K562 (cell line): Measurements from ENCODE around the gene UBXN10. TPM values are rescaled to one million over a fixed set of nuclear protein-coding genes. Genes with fewer than 3 reads are reported as not detected.
A peak's percentile ranks its signal among the peaks of the same experiment; 100 is the strongest.

Experiments used
- ATAC-seq: fragments of 200-7000 bp; cut with Tn5 transposase; 3 replicates; pipeline ENCODE4 v1.9.1; 2020; ENCODE audit warnings: moderate library complexity
- BruUV-seq: library from RNA; stranded (reverse); fragments of 400-500 nt; replicated peaks from 2 replicates; lab custom pipeline; 2021; lab: Mats Ljungman, UMichigan
- CTCF ChIA-PET: fragments of 300-600 bp; formaldehyde crosslinking; extraction: SDS; loops from one replicate; lab custom pipeline; 2021; ENCODE audit warnings: low intra/inter-chr PET ratio; lab: Yijun Ruan, JAX
- POLR2A ChIA-PET: fragments of 300-600, 350-650 bp; sonication (Branson Sonifier 250); formaldehyde crosslinking; extraction: SDS; loops from one replicate; lab custom pipeline; 2021; ENCODE audit warnings: antibody characterized with exemption, inconsistent platforms; lab: Yijun Ruan, JAX
- DNase-seq, 4 experiments: peaks; one replicate each; pipeline versions ENCODE4 v3.0.0 to v3.0.0-alpha.2; 2011 to 2018; ENCODE audit warnings: low spot score in 3 of 4, mixed read lengths in 3 of 4; ENCODE audit errors: extremely low read depth in 1 of 4
- FAIRE-seq: peaks from 2 replicates; lab custom pipeline; 2011; peaks lifted over from hg19 to GRCh38; lab: Jason Lieb, UNC
- H2AFZ ChIP-seq: 2 replicates; pipeline ENCODE4 v1.6.0; 2011; ENCODE audit warnings: low read depth, low read length, control low read depth, inconsistent platforms
- H3K27ac ChIP-seq: fragments of 200-600 bp; 3 replicates; pipeline ENCODE4 v1.8.0; 2011; ENCODE audit warnings: low read depth, mild to moderate bottlenecking, control low read depth, inconsistent platforms, low read length, moderate library complexity, mixed read lengths; ENCODE audit errors: extremely low read depth
- H3K27me3 ChIP-seq, 2 experiments: fragments of 300-600 bp in 1 of 2; 2 replicates in 1 of 2; 3 replicates in 1 of 2; pipeline versions ENCODE4 v1.6.0 to v1.8.0; 2011; ENCODE audit warnings: inconsistent platforms in 2 of 2, low read length in 2 of 2, mild to moderate bottlenecking in 1 of 2, mixed read lengths in 1 of 2, moderate library complexity in 1 of 2; ENCODE audit not compliant: control insufficient read depth in 2 of 2, insufficient read depth in 2 of 2
- H3K36me3 ChIP-seq: fragments of 300-600 bp; 3 replicates; pipeline ENCODE4 v1.8.0; 2011; ENCODE audit warnings: mild to moderate bottlenecking, low read length, inconsistent platforms; ENCODE audit not compliant: control insufficient read depth, insufficient read depth
- H3K4me1 ChIP-seq, 2 experiments: fragments of 200-600 bp in 1 of 2; replicated peaks in 1 of 2; 2 replicates in 1 of 2; 3 replicates in 1 of 2; pipeline versions ENCODE4 v1.5.1 to v1.8.0; 2011; ENCODE audit warnings: inconsistent platforms in 2 of 2, low read length in 2 of 2, mild to moderate bottlenecking in 1 of 2, mixed read lengths in 1 of 2, moderate library complexity in 1 of 2; ENCODE audit not compliant: control insufficient read depth in 2 of 2, insufficient read depth in 2 of 2
- H3K4me2 ChIP-seq: 2 replicates; pipeline ENCODE4 v1.6.1; 2011; ENCODE audit warnings: low read length, control low read depth, inconsistent platforms, mixed read lengths; ENCODE audit not compliant: insufficient read depth
- H3K4me3 ChIP-seq: fragments of 200-600 bp; sonication (generic), shearing (Covaris generic); 2 replicates; pipeline ENCODE4 v1.5.1; 2016; ENCODE audit warnings: control low read depth, inconsistent platforms
- H3K79me2 ChIP-seq: fragments of 200-600 bp; 3 replicates; pipeline ENCODE4 v1.8.0; 2011; ENCODE audit warnings: low read length, inconsistent platforms; ENCODE audit not compliant: control insufficient read depth, insufficient read depth
- H3K9ac ChIP-seq, 2 experiments: 2 replicates each; pipeline versions ENCODE4 v1.6.0 to v1.6.1; 2011; ENCODE audit warnings: low read depth in 2 of 2, low read length in 2 of 2, control low read depth in 1 of 2, inconsistent platforms in 1 of 2, mild to moderate bottlenecking in 1 of 2, mixed read lengths in 1 of 2; ENCODE audit not compliant: insufficient read depth in 1 of 2
- H3K9me1 ChIP-seq: one replicate; pipeline ENCODE4 v1.6.0; 2011; ENCODE audit warnings: inconsistent platforms, mild to moderate bottlenecking, low read length, moderate library complexity; ENCODE audit not compliant: control insufficient read depth, insufficient read depth
- H3K9me3 ChIP-seq: replicated peaks from 2 replicates; pipeline ENCODE4 v1.5.1; 2011; ENCODE audit warnings: low read depth, low read length, inconsistent platforms; ENCODE audit not compliant: control insufficient read depth, insufficient read depth
- H4K20me1 ChIP-seq: replicated peaks from 2 replicates; pipeline ENCODE4 v1.6.1; 2011; ENCODE audit warnings: low read length, inconsistent platforms, mixed read lengths; ENCODE audit not compliant: control insufficient read depth, insufficient read depth
- CC2D1A ChIP-seq: fragments of 450-650 bp; IDR thresholded peaks from 2 replicates; pipeline ENCODE4 v1.6.1; 2017; ENCODE audit warnings: mild to moderate bottlenecking
- CHD1 ChIP-seq: fragments of 200-600 bp; sonication (generic); IDR thresholded peaks from one replicate; pipeline ENCODE4 v1.6.1; 2012; ENCODE audit warnings: mild to moderate bottlenecking, moderate library complexity, low read length, inconsistent platforms
- HLTF ChIP-seq: fragments of 450-650 bp; IDR thresholded peaks from 2 replicates; pipeline ENCODE4 v1.6.1; 2016
- MCM2 ChIP-seq: fragments of 450-650 bp; IDR thresholded peaks from 2 replicates; pipeline ENCODE4 v1.6.1; 2017; ENCODE audit warnings: low read depth, mild to moderate bottlenecking
- MYNN ChIP-seq, 2 experiments: sonication (generic); formaldehyde crosslinking in 1 of 2; IDR thresholded peaks; 2 replicates each; pipeline versions ENCODE4 v1.5.0 to v1.6.1; 2016 to 2020; ENCODE audit warnings: antibody characterized with exemption in 1 of 2, missing genetic modification reagents in 1 of 2
- NEUROD1 ChIP-seq: fragments of 150-350 bp; IDR thresholded peaks from 2 replicates; pipeline ENCODE4 v1.6.1; 2014; ENCODE audit warnings: borderline replicate concordance, low read length, low read depth; ENCODE audit not compliant: partially characterized antibody
- SRSF9 ChIP-seq: fragments of 200-400 bp; formaldehyde crosslinking; IDR thresholded peaks from 2 replicates; pipeline ENCODE4 v1.6.1; 2017; ENCODE audit warnings: low read depth, low read length, borderline replicate concordance
- TCFL5 ChIP-seq: fragments of 250-450 bp; sonication (Bioruptor Pico); conservative IDR thresholded peaks from 2 replicates; pipeline ENCODE4 v1.6.1; 2021; ENCODE audit warnings: mild to moderate bottlenecking, moderate library complexity, matching md5 sums
- THRAP3 ChIP-seq: fragments of 450-650 bp; IDR thresholded peaks from 2 replicates; pipeline ENCODE4 v1.6.1; 2016; ENCODE audit warnings: mild to moderate bottlenecking, inconsistent platforms, borderline replicate concordance
- ZKSCAN1 ChIP-seq: fragments of 150-350 bp; IDR thresholded peaks from 2 replicates; pipeline ENCODE4 v1.6.1; 2016; ENCODE audit warnings: low read depth, low read length
- ZNF232 ChIP-seq: sonication (generic); formaldehyde crosslinking; IDR thresholded peaks from 2 replicates; pipeline ENCODE4 v1.8.0; 2022; ENCODE audit warnings: mild to moderate bottlenecking, missing genetic modification reagents
- ZNF589 ChIP-seq: fragments of 200-800 bp; sonication (Bioruptor generic); IDR thresholded peaks from 2 replicates; pipeline ENCODE4 v1.6.1; 2016; ENCODE audit warnings: low read depth, missing genetic modification characterization, missing compliant biosample characterization
- WGBS: fragments of 100-300 bp; shearing (Covaris generic); methylation state at CpG from one replicate; pipeline ENCODE4 v1.1.6; 2016; ENCODE audit warnings: low coverage, mixed read lengths; ENCODE audit not compliant: insufficient coverage; ENCODE audit errors: missing lambda C conversion rate; 5-methylcytosine and 5-hydroxymethylcytosine counted together
- in situ Hi-C: fragments of 300-500 bp; cut with MboI; formaldehyde crosslinking; loops from 4 replicates; pipeline ENCODE4 v1.15.0; 2018; ENCODE audit warnings: inconsistent platforms, mixed read lengths
- intact Hi-C: fragments of 100-400 bp; cut with micrococcal nuclease; formaldehyde crosslinking; loops from 2 replicates; pipeline ENCODE4 v1.14.2; 2022
- polyA plus RNA-seq, 8 experiments: library from polyadenylated mRNA; depleted of rRNA in 4 of 8; stranded (reverse) in 5 of 8; unstranded in 3 of 8; fragments of >200 nt; fragmentation: Nextera tagmentation in 2 of 8; fragmentation: Illumina TruSeq in 1 of 8; extraction: Ambion mirVana in 2 of 8; extraction: Trizol in 1 of 8; gene quantifications; 2 replicates each; pipeline versions ENCODE4 v1.2.1 to v1.2.3, GENCODE V29; 2011 to 2014; ENCODE audit warnings: inconsistent platforms in 1 of 8, missing spikeins in 1 of 8
- total RNA-seq, 7 experiments: library from RNA; depleted of rRNA in 6 of 7; stranded (reverse); fragments of >200 nt in 6 of 7; fragmentation: Illumina TruSeq in 2 of 7; extraction: Trizol in 2 of 7; gene quantifications; 2 replicates each; pipeline versions ENCODE4 v1.2.1 to v1.2.3, GENCODE V29; 2011 to 2021; ENCODE audit warnings: low replicate concordance in 1 of 7
- TF ChIP-seq, protein P1 (sequence below): sonication (generic); formaldehyde crosslinking; IDR thresholded peaks from 2 replicates; pipeline ENCODE4 v1.8.1; 2023; ENCODE audit warnings: mild to moderate bottlenecking, missing genetic modification reagents
- TF ChIP-seq, protein P2 (sequence below), 2 experiments: fragments of 250-450 bp in 1 of 2; fragments of 450-650 bp in 1 of 2; sonication (Bioruptor Pico) in 1 of 2; IDR thresholded peaks; 2 replicates each; pipeline versions ENCODE4 v1.6.1 to v1.8.0; 2016 to 2021; ENCODE audit warnings: mild to moderate bottlenecking in 2 of 2, moderate library complexity in 2 of 2, missing compliant biosample characterization in 1 of 2, missing genetic modification characterization in 1 of 2
- TF ChIP-seq, protein P3 (sequence below): sonication (generic); formaldehyde crosslinking; IDR thresholded peaks from 2 replicates; pipeline ENCODE4 v1.8.1; 2023; ENCODE audit warnings: mild to moderate bottlenecking, missing genetic modification reagents, moderate library complexity
- TF ChIP-seq, protein P4 (sequence below): fragments of 150-350 bp; conservative IDR thresholded peaks from 2 replicates; pipeline ENCODE4 v1.6.1; 2014; ENCODE audit warnings: low read length

UBXN10 gene
- total and polyA plus RNA-seq, 9 of the 15 experiments (the other 6 are each of a cell fraction or from before 2014, with no cell fraction given) = 10.7 to 17.7 (median 13.6) TPM

DNA sequence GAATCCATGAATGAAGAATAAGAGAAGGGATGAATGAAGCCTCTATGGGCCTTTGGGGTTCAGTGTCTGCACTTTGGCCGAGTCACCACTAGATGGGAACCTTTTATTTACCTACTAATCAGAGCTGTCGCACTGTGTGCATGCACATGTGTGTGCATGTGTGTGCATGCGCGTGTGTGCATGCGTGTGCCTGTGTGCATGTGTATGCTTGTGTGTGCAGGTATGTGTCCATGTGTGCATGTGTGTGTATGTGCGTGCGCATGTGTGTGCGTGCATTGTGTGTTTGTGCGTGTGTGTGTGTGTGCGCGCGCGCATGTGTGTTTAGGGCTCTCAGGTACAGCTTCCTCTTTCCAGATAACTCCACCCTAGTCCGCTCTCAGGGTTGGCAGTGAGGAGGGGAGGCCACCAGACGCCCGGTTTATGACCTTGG, 20.4 kb upstream of the UBXN10 start:
- H3K36me3 ChIP-seq = no peaks in the 10 kb centered on the region
- in situ Hi-C loops (no loop called here), intact Hi-C loops (loop anchor here (2.0 to 5.0 kb wide), 3 partner anchors 19 to 327 kb away; no protein-coding TSS in a partner anchor)
- peak; percentile 86 for ATAC-seq
- H3K27ac ChIP-seq = no peak overlapping the region
- H3K4me2 ChIP-seq = no peak overlapping the region
- peaks cover 0 to 19% of the 10 kb centered on the region in 2 experiments; a peak in 3 of 5 replicates for H3K27me3 ChIP-seq
- H3K4me1 ChIP-seq = peaks cover 0 to 6% of the 10 kb centered on the region in 2 experiments; a peak in 2 of 5 replicates
- H3K9me1 ChIP-seq = no peaks in the 10 kb centered on the region
- DNase-seq = peak; percentile 46 to 66 (median 56)
- peak; percentile 79 for FAIRE-seq
- H3K9me3 ChIP-seq = peaks cover 2% of the 10 kb centered on the region
- no peaks in the 10 kb centered on the region for H4K20me1 ChIP-seq
- H2AFZ ChIP-seq = no peak overlapping the region
- BruUV-seq = no TSS peak
- H3K9ac ChIP-seq = no peak overlapping the region
- no peaks in the 10 kb centered on the region for H3K79me2 ChIP-seq
- CTCF ChIA-PET = interaction anchor here (0.6 kb wide), 1 partner anchor 63 kb away, joined by 3 read pairs; no protein-coding TSS in a partner anchor
- H3K4me3 ChIP-seq = no peak overlapping the region
- 52% methylated on average over 16 of the region's 16 CpGs for WGBS
- POLR2A ChIA-PET = interaction anchor here (0.8 to 1.4 kb wide), 2 partner anchors 14 to 194 kb away, joined by 3 read pairs; no protein-coding TSS in a partner anchor
- TF ChIP-seq ZKSCAN1 (0 out of 2 replicates have a peak, but pooled peaks have one; percentile 54), THRAP3 (no peak), HLTF (peak; percentile 64; the same call in 1 of the 2 replicates), MCM2 (no peak), NEUROD1 (no peak), TCFL5 (CRISPR knock-in tag) (no peak), SRSF9 (no peak), ZNF589 (CRISPR knock-in tag) (no peak), ZNF232 (no peak), MYNN (IDR thresholded peaks at IDR 0.05) (0 out of 2 replicates have a peak, but pooled peaks have one; percentile 16), MYNN (CRISPR knock-in tag; IDR thresholded peaks at IDR 0.05) (no peak), CC2D1A (0 out of 2 replicates have a peak, but pooled peaks have one; percentile 38), CHD1 (no peak)
- TF ChIP-seq, protein P1, sequence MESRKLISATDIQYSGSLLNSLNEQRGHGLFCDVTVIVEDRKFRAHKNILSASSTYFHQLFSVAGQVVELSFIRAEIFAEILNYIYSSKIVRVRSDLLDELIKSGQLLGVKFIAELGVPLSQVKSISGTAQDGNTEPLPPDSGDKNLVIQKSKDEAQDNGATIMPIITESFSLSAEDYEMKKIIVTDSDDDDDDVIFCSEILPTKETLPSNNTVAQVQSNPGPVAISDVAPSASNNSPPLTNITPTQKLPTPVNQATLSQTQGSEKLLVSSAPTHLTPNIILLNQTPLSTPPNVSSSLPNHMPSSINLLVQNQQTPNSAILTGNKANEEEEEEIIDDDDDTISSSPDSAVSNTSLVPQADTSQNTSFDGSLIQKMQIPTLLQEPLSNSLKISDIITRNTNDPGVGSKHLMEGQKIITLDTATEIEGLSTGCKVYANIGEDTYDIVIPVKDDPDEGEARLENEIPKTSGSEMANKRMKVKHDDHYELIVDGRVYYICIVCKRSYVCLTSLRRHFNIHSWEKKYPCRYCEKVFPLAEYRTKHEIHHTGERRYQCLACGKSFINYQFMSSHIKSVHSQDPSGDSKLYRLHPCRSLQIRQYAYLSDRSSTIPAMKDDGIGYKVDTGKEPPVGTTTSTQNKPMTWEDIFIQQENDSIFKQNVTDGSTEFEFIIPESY (CRISPR knock-in tag) = peak; percentile 76; the same call in 1 of the 2 replicates
- TF ChIP-seq, protein P2, sequence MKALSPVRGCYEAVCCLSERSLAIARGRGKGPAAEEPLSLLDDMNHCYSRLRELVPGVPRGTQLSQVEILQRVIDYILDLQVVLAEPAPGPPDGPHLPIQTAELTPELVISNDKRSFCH (CRISPR knock-in tag; IDR thresholded peaks at IDR 0.05) = no peak
- TF ChIP-seq, protein P2 (tag; IDR thresholded peaks at IDR 0.05) = no peak
- TF ChIP-seq, protein P3, sequence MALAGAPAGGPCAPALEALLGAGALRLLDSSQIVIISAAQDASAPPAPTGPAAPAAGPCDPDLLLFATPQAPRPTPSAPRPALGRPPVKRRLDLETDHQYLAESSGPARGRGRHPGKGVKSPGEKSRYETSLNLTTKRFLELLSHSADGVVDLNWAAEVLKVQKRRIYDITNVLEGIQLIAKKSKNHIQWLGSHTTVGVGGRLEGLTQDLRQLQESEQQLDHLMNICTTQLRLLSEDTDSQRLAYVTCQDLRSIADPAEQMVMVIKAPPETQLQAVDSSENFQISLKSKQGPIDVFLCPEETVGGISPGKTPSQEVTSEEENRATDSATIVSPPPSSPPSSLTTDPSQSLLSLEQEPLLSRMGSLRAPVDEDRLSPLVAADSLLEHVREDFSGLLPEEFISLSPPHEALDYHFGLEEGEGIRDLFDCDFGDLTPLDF = no peak
- TF ChIP-seq, protein P4, sequence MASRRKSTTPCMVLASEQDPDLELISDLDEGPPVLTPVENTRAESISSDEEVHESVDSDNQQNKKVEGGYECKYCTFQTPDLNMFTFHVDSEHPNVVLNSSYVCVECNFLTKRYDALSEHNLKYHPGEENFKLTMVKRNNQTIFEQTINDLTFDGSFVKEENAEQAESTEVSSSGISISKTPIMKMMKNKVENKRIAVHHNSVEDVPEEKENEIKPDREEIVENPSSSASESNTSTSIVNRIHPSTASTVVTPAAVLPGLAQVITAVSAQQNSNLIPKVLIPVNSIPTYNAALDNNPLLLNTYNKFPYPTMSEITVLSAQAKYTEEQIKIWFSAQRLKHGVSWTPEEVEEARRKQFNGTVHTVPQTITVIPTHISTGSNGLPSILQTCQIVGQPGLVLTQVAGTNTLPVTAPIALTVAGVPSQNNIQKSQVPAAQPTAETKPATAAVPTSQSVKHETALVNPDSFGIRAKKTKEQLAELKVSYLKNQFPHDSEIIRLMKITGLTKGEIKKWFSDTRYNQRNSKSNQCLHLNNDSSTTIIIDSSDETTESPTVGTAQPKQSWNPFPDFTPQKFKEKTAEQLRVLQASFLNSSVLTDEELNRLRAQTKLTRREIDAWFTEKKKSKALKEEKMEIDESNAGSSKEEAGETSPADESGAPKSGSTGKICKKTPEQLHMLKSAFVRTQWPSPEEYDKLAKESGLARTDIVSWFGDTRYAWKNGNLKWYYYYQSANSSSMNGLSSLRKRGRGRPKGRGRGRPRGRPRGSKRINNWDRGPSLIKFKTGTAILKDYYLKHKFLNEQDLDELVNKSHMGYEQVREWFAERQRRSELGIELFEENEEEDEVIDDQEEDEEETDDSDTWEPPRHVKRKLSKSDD = no peak
